HEK293T (cell line): ENCODE measurements around the gene PID1.

Source experiments
- FOXK2 ChIP-seq: fragments of 450-650 bp; IDR thresholded peaks from 2 replicates; pipeline ENCODE4 v1.6.1; 2016; ENCODE audit warnings: mild to moderate bottlenecking
- SP1 ChIP-seq: fragments of 450-650 bp; IDR thresholded peaks from 2 replicates; pipeline ENCODE4 v1.6.1; 2017
- ZNF384 ChIP-seq: fragments of 450-650 bp; IDR thresholded peaks from 2 replicates; pipeline ENCODE4 v1.6.1; 2016
- TF ChIP-seq, protein P1 (sequence below): fragments of 450-650 bp; IDR thresholded peaks from 2 replicates; pipeline ENCODE4 v1.6.1; 2016

DNA sequence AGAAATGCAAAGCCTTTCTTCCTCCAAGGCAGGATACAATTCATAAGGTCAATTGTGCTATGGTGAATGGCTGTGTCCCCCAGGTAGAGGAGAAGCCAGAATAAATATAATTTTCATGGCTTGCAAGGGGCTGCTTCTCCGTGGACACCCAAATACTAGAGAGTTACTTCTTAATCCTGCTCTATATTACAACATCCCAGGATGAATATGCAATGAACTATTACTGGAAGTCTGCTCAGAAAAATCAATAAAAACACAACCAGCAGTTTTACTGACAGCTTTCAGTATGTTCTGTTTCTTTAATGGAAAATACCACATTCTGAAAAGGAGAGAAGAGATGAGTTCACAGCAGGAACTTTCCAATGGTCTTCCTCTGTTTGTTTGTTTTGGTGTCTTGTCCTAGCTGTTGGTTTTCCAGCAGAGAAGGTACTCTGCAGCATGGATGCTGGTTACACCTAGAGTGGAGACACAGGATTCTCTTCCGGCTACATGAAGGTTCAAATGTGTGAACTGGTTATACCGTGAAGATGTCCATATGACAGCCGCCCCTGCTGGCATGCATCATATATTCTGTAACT, 213.0 kb downstream of the PID1 start:
- TF ChIP-seq, protein P1, sequence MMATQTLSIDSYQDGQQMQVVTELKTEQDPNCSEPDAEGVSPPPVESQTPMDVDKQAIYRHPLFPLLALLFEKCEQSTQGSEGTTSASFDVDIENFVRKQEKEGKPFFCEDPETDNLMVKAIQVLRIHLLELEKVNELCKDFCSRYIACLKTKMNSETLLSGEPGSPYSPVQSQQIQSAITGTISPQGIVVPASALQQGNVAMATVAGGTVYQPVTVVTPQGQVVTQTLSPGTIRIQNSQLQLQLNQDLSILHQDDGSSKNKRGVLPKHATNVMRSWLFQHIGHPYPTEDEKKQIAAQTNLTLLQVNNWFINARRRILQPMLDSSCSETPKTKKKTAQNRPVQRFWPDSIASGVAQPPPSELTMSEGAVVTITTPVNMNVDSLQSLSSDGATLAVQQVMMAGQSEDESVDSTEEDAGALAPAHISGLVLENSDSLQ = no peak
- no peak for TF ChIP-seq SP1
- TF ChIP-seq FOXK2 = no peak
- TF ChIP-seq ZNF384 = no peak
